SH-SY5Y (cell line): ENCODE results near the gene TRIM66.

ENCODE experiments used
- GATA2 ChIP-seq: IDR thresholded peaks from 2 replicates; pipeline ENCODE4 v1.6.1; 2011; ENCODE audit warnings: mild to moderate bottlenecking, low read depth, low read length
- GATA3 ChIP-seq: IDR thresholded peaks from 2 replicates; pipeline ENCODE4 v1.6.1; 2011; ENCODE audit warnings: low read depth, mild to moderate bottlenecking, low read length, moderate library complexity

- no peak for TF ChIP-seq GATA3
- no peak for TF ChIP-seq GATA2
Measured at GRCh38 chr11:8658321-8659057, 24.0 kb downstream of the TRIM66 start.
